ENCODE measurements around the gene FCHSD2.
A peak's percentile ranks its signal among the peaks of the same experiment; 100 is the strongest.

The FCHSD2 gene

GRCh38 chr11:73171436-73172161, 29.5 kb upstream of the FCHSD2 start:
- no peak for DNase-seq

- DNase-seq: no peak
These were observed 28.0 kb upstream of the FCHSD2 start for GRCh38 chr11:73170140-73170539.

DNA sequence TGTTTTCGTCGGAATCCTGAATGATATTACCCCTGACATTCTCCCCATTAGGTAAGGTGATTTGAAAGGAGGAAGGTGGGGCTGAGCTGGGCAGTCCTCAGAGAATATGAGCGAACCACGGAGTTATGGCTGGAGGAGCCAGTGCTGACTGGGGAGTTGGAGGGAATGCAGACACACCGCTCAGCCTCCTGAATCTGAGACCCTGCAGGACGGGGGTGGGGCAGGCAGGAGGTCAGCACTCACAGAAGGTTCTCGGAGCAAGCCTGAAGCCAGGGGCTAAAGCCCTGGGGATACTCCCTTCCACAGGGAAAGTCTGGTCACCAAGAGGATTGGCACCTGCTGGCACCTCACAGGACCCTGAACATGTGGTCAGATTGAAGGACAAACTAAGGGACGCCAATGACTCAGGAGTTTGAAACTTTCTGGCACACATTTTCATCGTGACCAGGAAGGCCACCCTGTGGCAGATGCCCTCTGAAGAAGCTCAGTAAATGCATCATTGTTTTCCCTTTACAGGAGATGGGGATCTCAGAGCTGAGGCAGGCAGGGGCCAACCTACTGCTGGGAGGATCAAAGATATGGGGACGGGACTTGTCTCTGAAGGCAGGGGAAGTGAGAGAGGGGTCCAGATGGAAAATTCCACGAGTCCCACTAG, 26.9 kb upstream of the FCHSD2 start:
- no peak for DNase-seq

DNA sequence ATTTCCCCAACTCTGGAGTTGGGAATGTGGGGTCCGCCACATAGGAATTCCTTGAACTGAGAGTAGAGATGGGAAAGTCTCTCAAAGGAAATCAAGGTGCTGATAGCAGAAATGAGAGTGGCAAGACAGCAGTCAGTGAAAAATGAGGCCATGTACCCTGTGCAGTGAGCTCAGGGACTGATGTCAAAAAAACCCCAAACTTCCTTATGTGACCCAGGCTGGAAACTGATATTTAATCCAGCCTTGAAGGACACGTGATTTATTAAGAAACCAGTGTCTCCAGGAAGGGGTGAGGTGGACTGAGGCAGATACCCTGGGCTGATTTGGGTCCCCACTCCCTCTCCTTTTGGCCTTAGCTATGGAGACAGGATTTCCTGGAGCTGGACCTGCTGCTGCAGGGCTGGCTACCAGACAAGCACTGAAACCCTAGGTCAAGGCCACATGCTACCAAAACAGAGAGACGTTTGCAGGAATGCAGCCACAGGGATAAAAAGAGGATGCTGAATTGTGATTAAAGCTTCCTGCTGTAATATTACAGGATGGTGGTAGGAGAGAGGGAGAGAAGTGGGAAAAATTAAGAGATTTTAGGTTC, 25.3 kb upstream of the FCHSD2 start:
- DNase-seq: no peak

DNA sequence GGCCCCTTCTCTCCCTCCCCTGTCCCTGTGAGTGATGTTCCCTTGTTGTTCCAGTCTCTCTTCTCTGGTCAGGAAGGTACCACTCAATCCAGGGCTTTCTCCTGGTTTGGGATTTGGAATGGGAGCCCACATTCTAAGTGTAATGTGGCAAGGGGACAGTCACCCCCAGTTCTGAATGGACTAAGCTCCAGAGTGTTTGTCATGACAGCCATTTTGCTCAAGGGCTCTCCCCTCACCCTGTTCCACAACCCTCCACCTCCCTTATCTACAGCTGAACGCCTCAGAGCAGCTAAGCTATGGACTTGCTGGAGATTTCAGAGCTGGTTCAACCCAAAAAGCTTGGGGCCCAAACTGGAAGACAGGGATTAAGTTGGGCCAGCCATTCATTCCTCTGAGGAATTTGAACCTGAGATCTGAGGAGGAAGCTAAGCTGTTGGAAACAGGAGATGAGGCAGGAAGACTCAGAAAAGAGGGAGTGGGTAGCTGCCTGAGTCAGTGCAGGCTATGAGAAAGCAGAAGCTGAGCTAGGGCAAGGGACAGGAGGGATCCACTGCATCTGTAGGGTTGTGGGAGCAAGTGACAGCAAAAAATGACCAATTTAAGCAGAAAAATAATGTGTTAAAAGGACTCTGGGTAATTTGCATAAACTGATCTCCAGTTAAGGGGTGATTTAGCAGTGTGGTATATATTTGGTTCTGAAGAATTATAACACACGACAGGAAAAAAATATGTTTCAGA, 22.9 kb upstream of the FCHSD2 start:
- no peak for DNase-seq

DNA sequence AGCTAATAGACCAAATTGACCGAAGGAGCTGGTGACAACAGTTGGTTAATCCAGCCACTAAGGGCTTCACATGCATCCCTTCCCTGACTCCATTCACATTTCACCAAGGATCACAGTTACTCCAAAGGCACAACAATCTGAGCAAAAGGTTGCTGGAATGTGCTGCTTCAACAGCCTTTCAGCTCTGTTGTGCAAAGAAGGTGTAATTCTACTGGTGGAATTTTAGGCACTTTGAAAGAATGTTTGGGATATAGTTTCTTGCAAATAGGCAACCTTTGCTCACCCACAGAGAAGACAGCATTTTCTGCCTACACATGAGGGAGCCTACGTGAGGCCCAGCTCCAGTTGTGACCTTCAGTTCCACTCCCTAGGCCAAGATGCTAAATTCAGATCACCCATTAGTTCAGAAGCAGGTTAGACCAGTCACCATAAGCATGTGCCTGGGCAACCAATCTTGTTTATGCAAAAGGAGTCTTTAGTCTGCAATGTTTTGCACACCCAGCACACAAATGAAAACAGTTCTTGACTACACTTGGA, 21.6 kb upstream of the FCHSD2 start:
- no peak for DNase-seq

- no peak for DNase-seq
These were observed 20.1 kb upstream of the FCHSD2 start for GRCh38 chr11:73162196-73162740.

DNA sequence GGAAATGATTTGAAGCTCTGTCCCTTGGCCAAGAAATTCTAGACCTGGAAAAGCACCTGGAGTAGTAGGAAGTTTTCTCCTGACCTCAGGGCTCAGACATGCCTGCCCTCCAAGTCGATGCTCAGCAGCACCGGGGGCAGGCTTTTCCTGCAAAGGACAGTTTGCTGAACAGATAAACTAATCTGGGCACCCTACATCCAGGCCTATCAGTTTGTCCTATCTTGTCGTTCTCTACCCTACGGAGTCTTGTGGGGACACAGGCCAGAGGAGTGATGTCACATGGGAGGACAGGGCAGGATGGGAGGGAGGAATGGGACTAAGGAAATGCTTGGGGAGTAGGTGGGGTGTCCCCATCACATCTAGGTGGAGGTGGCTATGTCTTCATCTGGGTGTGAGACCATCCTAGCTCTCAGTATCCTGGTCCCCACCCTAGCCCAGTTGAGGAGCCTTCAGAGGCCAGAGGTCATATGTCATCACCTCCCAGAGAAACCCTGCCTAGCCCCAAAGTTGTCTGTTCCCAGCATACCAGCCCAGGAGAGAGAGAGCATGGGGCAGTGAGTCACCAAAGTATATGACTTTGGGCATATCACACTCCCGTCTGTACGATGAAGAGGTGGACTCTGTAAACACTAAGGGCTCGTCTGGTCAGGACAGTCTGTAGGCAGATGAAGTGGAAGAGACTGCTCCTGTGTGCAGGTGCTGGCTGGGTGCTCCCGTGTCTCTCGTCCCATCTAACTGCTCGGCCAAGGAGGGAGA, 18.1 kb upstream of the FCHSD2 start:
- DNase-seq: no peak

DNA sequence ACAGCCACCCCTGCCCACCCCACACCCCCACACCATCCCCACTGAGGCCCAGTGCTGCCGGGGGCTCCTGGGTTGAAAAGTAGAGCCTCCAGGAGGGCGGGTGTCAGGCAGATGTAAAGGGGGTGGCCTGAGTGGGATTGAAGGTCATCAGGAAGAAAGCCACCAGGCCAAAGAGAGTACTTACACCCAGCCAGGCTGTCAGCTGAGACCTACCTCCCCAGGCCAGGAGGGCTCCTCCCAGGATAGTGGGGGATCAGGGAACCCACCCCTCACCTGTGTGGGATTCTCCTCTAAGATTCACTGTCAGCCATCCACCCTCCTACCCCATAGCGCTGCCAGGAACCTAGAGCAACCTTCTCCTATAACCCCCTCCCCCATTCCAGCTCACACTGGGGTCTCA, 17.2 kb upstream of the FCHSD2 start:
- no peak for DNase-seq

- no peak for DNase-seq
These were observed 16.4 kb upstream of the FCHSD2 start for GRCh38 chr11:73158356-73159051.

DNA sequence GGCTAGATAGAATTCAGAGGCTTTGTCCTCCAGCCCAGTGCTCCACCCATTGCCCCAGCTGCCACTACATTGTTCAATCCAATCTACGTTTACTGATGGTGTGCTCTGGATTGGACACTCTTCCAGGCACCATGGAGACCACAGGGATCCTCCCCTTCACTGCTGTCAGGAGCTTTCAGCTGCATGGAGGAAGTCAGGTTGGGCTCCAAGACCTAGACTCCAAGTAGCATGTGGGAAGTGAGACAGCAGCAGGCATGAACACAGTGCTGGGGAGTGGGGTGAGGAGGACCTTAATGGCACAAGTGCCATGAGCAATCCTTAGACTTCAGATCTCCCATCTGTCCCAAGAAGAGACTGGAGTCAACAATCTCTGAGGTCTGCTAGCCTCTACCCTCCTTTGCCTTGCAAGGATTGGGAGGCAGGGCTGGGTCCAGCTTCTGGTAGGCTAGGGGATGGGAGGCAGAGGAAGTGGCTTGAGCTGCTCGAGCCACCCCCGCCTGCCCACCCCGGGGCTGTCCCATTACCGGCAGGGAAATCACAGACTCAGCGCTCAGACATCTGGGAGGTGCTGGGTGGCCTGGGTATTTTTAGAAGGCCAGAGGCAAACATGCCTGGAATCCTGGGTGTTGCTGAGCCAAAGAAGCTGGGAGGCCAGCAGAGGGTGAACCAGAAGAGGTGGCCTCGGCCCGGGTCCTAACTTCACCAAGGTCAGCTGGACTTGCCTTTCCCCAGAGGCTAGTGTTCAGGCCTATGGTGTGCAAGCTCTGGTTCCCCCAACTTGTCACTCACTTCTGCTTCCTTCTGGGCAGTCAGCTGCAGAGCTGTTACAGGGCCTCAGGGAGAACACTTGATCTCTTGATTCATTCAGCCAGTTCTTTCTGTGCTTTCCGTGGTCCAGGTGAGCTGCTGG, 15.2 kb upstream of the FCHSD2 start:
- DNase-seq: no peak

DNA sequence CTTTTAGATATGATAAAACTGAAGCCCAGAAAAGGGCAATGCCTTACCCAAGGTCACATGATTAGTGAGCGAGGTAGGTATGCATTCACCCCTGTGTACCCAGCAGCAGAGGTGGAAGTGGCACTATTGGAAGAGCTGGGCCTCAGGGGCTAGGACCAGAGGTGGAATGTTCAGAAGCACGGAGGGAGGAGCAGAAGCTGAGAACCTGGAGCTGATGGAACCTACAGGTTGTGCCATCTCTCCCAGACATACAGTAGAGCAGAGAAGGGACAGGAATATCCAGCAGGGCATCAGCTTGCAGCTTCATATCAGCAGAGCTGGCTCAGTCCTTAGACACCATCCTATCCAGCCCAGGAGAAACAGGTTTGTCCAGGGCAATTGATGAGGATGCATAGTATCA, 14.6 kb upstream of the FCHSD2 start:
- DNase-seq: no peak

GRCh38 chr11:73156114-73156513, 14.0 kb upstream of the FCHSD2 start:
- no peak for DNase-seq

DNA sequence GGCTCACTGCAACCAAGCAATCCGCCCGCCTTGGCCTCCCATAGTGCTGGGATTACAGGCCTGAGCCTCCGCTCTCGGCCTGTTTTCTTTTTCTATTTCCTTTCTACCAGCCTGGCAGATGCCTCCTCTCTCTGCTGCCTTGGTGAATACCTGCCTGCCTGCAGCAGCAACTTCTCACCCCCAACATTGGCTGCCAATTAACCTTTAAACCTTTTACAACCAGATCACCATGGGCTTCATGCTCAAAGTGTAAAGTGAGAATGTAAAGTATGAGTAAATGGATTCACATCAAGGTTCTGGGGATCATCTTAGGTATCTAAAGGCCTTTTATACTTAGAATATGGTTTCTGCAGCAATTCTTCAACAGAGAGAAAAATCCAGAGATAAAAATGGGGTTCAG, 13.0 kb upstream of the FCHSD2 start:
- DNase-seq: no peak

- peak; percentile 100 for DNase-seq
These were observed 12.1 kb upstream of the FCHSD2 start for GRCh38 chr11:73154178-73154577.

GRCh38 chr11:73152861-73153483, 10.9 kb upstream of the FCHSD2 start:
- peak; percentile 76 for DNase-seq

DNA sequence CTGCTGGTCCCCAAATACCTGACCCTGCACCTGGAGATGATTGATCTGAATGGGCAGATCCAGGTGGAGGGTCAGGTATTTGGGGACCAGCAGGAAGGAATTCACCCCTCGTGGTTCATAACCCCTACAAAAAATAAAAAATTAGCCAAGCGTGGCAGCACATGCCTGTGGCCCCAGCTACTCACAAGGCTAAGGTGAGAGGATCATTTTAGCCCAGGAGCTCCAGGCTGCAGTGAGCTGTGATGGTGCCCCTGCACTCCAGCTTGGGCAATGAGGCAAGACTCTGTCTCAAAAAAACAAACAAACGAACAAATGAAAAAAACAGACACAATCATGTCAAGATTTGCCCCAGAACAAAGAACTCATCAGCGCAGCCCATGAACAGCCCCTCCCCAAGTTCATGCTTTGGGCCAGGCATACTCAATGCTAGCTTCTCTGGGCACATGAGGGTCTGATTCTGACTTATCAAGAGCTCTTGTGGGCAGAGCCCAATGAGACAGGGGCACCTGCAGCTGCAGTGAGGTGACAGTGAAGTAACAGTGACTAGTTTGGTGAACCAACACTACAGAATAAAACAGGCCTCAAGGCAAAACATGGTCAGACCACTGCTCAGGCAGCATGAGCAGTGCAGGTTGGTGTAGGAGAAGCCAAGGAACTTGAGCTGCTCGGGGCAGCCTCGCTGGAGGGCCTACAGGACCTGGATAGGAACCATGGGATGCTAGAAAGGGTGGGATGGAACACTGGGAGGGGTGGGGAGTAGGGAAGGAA, 10.2 kb upstream of the FCHSD2 start:
- DNase-seq: no peak

GRCh38 chr11:73151416-73151815, 9.3 kb upstream of the FCHSD2 start:
- DNase-seq: no peak

- DNase-seq: no peak
These were observed 7.0 kb upstream of the FCHSD2 start for GRCh38 chr11:73149105-73149504.
